ENCODE results near the gene ANGPTL2. TPM values are rescaled to one million over a fixed set of nuclear protein-coding genes. Genes with fewer than 3 reads are reported as not detected.

Gene ANGPTL2
- total and polyA plus RNA-seq, 9 of the 15 experiments (the other 6 are each of a cell fraction or from before 2014, with no cell fraction given) = not detected

DNA sequence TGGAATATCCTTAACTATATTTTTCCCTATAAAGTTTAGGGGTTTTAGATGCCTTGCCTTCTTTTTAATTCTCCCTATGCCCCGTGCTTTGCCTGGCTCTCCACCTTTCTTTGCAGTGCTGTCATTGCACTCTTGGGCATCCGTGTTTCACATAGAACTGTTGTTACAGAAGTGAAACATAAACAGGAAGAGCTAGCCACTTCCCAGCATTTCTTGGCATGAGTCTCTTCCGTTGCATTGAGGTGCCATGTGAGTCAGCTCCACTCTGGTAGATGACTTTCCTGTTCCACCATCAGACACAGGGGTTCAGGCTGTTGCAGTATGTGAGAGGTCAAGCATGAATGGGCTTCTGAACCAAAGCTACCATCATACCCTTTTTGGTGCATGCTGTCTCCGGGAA lies 73.4 kb downstream of the ANGPTL2 start:
- Histone ChIP-seq H3K36me3 (ENCODE audit: control insufficient read depth, insufficient read depth, low read length) (no peaks in the 10 kb centered on the region), H3K9ac (ENCODE audit: insufficient read depth in 1 of 2, low read depth in 2 of 2, low read length in 2 of 2) (no peak overlapping the region), H3K4me2 (ENCODE audit: insufficient read depth, low read length) (no peak overlapping the region), H3K79me2 (ENCODE audit: control insufficient read depth, insufficient read depth, low read length) (no peaks in the 10 kb centered on the region), H3K4me1 (replicated peaks in 1 of 2; ENCODE audit: control insufficient read depth in 2 of 2, insufficient read depth in 2 of 2, low read length in 2 of 2) (no peaks in the 10 kb centered on the region; a peak in 1 of 5 replicates), H3K27me3 (ENCODE audit: control insufficient read depth in 2 of 2, insufficient read depth in 2 of 2, low read length in 2 of 2) (peaks cover 10 to 40% of the 10 kb centered on the region in 2 experiments), H2AFZ (ENCODE audit: low read depth, low read length) (no peak overlapping the region), H3K9me3 (replicated peaks; ENCODE audit: control insufficient read depth, insufficient read depth, low read depth, low read length) (no peaks in the 10 kb centered on the region), H3K9me1 (ENCODE audit: control insufficient read depth, insufficient read depth, low read length) (no peaks in the 10 kb centered on the region), H4K20me1 (replicated peaks; ENCODE audit: control insufficient read depth, insufficient read depth, low read length) (0 out of 2 replicates have a peak, but pooled peaks cover 2% of the 10 kb centered on the region), H3K27ac (ENCODE audit: extremely low read depth, low read depth, low read length) (no peak overlapping the region), H3K4me3 (no peak overlapping the region)
- 2% methylated on average over 4 of the region's 4 CpGs for WGBS (ENCODE audit: insufficient coverage, low coverage, missing lambda C conversion rate)
- no TSS peak for BruUV-seq (replicated peaks)
- FAIRE-seq (no peak), ATAC-seq (no peak), DNase-seq (ENCODE audit: extremely low read depth in 1 of 4, low spot score in 3 of 4) (no peak)
- in situ Hi-C loops (cut with MboI) (no loop called here), intact Hi-C loops (cut with micrococcal nuclease) (no loop called here)
- POLR2A ChIA-PET = no interaction called here
- TF ChIP-seq ADNP (tag; IDR thresholded peaks at IDR 0.05) (no peak), BRF1 (IDR thresholded peaks at IDR 0.05; ENCODE audit: borderline replicate concordance, extremely low read depth, insufficient read length) (no peak), ZKSCAN8 (CRISPR knock-in tag; IDR thresholded peaks at IDR 0.05) (no peak), ZBTB17 (CRISPR knock-in tag; IDR thresholded peaks at IDR 0.05) (no peak), PBX2 (CRISPR knock-in tag; IDR thresholded peaks at IDR 0.05; ENCODE audit: low read depth) (no peak), PBX2 (tag; conservative IDR thresholded peaks at IDR 0.05; ENCODE audit: low read depth) (no peak), NR2C2 (CRISPR knock-in tag; IDR thresholded peaks at IDR 0.05) (no peak), NR2C2 (tag; IDR thresholded peaks at IDR 0.05) (peak; percentile 50; the same call in 1 of the 2 replicates), GABPA (tag; conservative IDR thresholded peaks at IDR 0.05; ENCODE audit: low read depth) (peak; percentile 53; the same call in 1 of the 2 replicates), ZNF124 (CRISPR knock-in tag; IDR thresholded peaks at IDR 0.05) (no peak), FOSL1 (tag; conservative IDR thresholded peaks at IDR 0.05) (peak; percentile 39; the same call in 1 of the 2 replicates), THRB (CRISPR knock-in tag; conservative IDR thresholded peaks at IDR 0.05) (no peak), PHB2 (IDR thresholded peaks at IDR 0.05; ENCODE audit: low read depth) (no peak)
- TF ChIP-seq, protein P1, sequence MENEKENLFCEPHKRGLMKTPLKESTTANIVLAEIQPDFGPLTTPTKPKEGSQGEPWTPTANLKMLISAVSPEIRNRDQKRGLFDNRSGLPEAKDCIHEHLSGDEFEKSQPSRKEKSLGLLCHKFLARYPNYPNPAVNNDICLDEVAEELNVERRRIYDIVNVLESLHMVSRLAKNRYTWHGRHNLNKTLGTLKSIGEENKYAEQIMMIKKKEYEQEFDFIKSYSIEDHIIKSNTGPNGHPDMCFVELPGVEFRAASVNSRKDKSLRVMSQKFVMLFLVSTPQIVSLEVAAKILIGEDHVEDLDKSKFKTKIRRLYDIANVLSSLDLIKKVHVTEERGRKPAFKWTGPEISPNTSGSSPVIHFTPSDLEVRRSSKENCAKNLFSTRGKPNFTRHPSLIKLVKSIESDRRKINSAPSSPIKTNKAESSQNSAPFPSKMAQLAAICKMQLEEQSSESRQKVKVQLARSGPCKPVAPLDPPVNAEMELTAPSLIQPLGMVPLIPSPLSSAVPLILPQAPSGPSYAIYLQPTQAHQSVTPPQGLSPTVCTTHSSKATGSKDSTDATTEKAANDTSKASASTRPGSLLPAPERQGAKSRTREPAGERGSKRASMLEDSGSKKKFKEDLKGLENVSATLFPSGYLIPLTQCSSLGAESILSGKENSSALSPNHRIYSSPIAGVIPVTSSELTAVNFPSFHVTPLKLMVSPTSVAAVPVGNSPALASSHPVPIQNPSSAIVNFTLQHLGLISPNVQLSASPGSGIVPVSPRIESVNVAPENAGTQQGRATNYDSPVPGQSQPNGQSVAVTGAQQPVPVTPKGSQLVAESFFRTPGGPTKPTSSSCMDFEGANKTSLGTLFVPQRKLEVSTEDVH (IDR thresholded peaks at IDR 0.05; ENCODE audit: low read depth, partially characterized antibody) = no peak
- TF ChIP-seq, protein P2, sequence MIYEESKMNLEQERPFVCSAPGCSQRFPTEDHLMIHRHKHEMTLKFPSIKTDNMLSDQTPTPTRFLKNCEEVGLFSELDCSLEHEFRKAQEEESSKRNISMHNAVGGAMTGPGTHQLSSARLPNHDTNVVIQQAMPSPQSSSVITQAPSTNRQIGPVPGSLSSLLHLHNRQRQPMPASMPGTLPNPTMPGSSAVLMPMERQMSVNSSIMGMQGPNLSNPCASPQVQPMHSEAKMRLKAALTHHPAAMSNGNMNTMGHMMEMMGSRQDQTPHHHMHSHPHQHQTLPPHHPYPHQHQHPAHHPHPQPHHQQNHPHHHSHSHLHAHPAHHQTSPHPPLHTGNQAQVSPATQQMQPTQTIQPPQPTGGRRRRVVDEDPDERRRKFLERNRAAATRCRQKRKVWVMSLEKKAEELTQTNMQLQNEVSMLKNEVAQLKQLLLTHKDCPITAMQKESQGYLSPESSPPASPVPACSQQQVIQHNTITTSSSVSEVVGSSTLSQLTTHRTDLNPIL (CRISPR knock-in tag; IDR thresholded peaks at IDR 0.05) = no peak
- CTCF ChIA-PET (ENCODE audit: low intra/inter-chr PET ratio) = no interaction called here

All from K562 (cell line).